ENCODE measurements around the gene MARCHF6. TPM values are rescaled to one million over a fixed set of nuclear protein-coding genes. Genes with fewer than 3 reads are reported as not detected.

The MARCHF6 gene
- total and polyA plus RNA-seq, 9 of the 15 experiments (the other 6 are each of a cell fraction or from before 2014, with no cell fraction given), result 74.1 to 456 (median 116) TPM

DNA sequence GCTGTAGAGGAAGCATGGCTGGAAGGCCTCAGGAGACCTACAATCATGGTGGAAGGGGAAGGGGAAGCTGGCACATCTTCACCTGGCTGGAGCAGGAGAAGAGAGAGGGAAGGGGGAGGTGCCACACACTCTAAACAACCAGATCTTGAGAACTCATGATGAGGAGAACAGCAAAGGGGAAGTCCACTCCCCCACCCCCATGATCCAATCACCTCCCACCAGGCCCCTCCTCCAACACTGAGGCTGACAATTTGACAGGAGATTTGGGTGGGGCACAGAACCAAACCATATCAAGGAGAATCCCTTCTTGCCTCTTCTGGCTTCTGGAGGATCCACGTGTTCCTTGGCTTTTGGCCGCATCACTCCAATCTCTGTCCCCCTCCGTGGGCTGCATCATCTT, 32.7 kb upstream of the MARCHF6 start (continued):
- TF ChIP-seq NRF1 (conservative IDR thresholded peaks at IDR 0.05 in 1 of 2, IDR thresholded peaks at IDR 0.05 in 1 of 2) (0 out of 4 replicates have a peak, but pooled peaks of 1 of the 2 experiments have one; percentile 15), ARHGAP35 (IDR thresholded peaks at IDR 0.05; ENCODE audit: partially characterized antibody) (no peak), ZNF512 (tag; IDR thresholded peaks at IDR 0.05) (no peak), L3MBTL2 (IDR thresholded peaks at IDR 0.05) (peak; percentile 40; the same call in 1 of the 2 replicates), CSDE1 (IDR thresholded peaks at IDR 0.05) (no peak), ZBED1 (IDR thresholded peaks at IDR 0.05) (no peak), ZNF140 (CRISPR knock-in tag; IDR thresholded peaks at IDR 0.05) (no peak), U2AF2 (optimal IDR thresholded peaks at IDR 0.05; ENCODE audit: low read depth, low read length) (no peak), ZBTB7A (IDR thresholded peaks at IDR 0.05; ENCODE audit: borderline replicate concordance, control insufficient read depth, low read depth, low read length) (no peak), GTF3C2 (IDR thresholded peaks at IDR 0.05; ENCODE audit: borderline replicate concordance, extremely low read depth, insufficient read length) (no peak), MEIS2 (IDR thresholded peaks at IDR 0.05; ENCODE audit: partially characterized antibody) (peak; percentile 83), HDGF (IDR thresholded peaks at IDR 0.05) (0 out of 2 replicates have a peak, but pooled peaks have one; percentile 39), CBX1 (IDR thresholded peaks at IDR 0.05; ENCODE audit: low read depth) (no peak), ZNF766 (CRISPR knock-in tag; conservative IDR thresholded peaks at IDR 0.05) (0 out of 2 replicates have a peak, but pooled peaks have one; percentile 38), ZNF696 (CRISPR knock-in tag; conservative IDR thresholded peaks at IDR 0.05) (no peak), HMBOX1 (IDR thresholded peaks at IDR 0.05) (peak; percentile 49; the same call in 1 of the 2 replicates), FOXP4 (CRISPR knock-in tag; IDR thresholded peaks at IDR 0.05; ENCODE audit: borderline replicate concordance) (no peak), ZNF785 (CRISPR knock-in tag; IDR thresholded peaks at IDR 0.05) (no peak), ETV5 (CRISPR knock-in tag; IDR thresholded peaks at IDR 0.05; ENCODE audit: low read depth) (no peak), MTA3 (IDR thresholded peaks at IDR 0.05; ENCODE audit: borderline replicate concordance) (0 out of 2 replicates have a peak, but pooled peaks have one; percentile 37)
- TF ChIP-seq, protein P1, sequence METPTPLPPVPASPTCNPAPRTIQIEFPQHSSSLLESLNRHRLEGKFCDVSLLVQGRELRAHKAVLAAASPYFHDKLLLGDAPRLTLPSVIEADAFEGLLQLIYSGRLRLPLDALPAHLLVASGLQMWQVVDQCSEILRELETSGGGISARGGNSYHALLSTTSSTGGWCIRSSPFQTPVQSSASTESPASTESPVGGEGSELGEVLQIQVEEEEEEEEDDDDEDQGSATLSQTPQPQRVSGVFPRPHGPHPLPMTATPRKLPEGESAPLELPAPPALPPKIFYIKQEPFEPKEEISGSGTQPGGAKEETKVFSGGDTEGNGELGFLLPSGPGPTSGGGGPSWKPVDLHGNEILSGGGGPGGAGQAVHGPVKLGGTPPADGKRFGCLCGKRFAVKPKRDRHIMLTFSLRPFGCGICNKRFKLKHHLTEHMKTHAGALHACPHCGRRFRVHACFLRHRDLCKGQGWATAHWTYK (CRISPR knock-in tag; IDR thresholded peaks at IDR 0.05), result no peak
